Stimulated activated CD4-positive, alpha-beta T cell treated with anti-CD3 and anti-CD28 coated beads, TNF-alpha, amount 100 ng/mL, for 1 hour (primary cell): ENCODE results near the gene MARCHF3.
A peak's percentile ranks its signal among the peaks of the same experiment; 100 is the strongest.
"Not testable (repeated sequence)": the region's sequence is repeated elsewhere in the genome, so short reads cannot be mapped to it uniquely, and the experiment has no call there.

Source experiments
- DNase-seq, 3 donors: peaks; one replicate each; pipeline ENCODE4 v3.0.0-alpha.2; 2020; ENCODE audit warnings: low read depth in 3 of 3, low spot score in 1 of 3

Gene MARCHF3

DNA sequence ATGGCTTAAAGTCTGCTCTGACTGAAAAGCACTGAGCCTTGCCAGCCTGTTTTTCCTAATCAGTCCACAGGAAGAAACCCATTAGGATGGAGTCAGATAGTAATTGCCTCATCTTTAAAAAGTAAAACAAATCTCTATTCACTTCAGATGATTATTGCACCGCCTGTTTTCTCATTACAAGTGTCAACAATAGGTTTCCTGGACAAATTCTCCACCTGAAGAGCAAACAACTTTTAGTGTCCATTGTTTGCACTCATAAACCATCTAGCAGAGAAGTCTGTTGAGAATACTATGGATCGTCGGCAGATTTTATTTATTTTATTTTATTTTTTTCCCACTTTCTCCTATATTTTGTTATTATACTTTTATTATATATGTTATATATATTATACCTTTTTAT, 22.7 kb upstream of the MARCHF3 start:
- no peak for DNase-seq

GRCh38 chr5:127051591-127051990, 21.2 kb upstream of the MARCHF3 start:
- no peak for DNase-seq

DNA sequence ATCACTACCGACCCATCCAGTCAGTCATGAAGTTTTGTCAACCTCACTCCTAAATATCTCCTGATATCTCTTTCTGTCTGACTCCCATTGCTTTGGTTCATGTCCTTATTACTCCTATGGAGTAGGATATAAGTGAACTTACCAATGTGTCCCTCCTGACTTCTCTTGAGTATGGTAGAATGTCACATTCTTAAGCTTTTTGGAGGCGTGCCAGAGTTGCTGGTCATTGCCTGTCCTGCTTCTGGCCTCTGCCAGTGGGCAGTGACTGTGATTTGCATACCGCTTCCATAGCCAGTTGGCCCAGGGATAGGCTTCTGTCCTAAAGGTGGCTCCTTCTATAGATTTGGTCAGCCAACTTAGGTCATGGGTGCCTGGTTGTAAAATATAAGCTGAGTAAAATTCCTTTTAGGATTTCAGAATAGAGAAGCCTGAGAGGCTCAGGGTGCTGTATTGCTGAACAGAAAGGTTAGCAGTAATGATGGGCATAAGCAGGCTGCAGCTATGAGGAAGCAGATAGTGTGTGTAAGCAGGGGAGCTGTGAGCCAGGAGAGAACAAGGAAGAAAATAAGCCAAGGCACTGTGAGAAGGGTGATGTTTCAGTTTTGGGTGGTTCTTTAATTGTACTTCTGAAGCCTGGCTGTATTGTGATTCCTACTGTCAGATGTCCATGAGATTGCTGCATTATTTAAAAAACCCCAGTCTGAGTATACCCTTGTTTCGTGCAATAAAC, 16.1 kb upstream of the MARCHF3 start:
- DNase-seq = no peak

GRCh38 chr5:127042593-127042992, 12.2 kb upstream of the MARCHF3 start:
- no peak for DNase-seq

DNA sequence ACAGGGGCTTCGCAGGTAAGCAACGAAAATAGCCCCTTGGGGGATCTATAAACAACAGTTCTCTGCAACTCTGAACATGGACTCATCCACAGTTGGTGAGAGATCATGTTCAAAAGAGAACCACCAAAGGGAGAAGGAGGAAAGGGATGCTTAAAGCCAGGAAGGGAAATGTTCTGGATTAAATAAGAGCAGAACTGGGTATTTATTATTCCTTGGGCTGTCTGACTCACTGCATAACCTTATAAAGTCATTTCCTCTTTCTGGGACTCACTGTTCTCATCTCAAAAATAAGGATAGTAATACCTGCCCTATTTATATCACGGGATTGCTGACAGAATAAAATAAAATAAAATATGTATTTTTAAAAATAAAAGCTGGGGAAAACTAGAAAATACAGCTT, 11.2 kb upstream of the MARCHF3 start:
- no peak for DNase-seq

- no peak for DNase-seq
These were observed 10.6 kb upstream of the MARCHF3 start for GRCh38 chr5:127040796-127041520.

- no peak for DNase-seq
These were observed 8.2 kb upstream of the MARCHF3 start for GRCh38 chr5:127038550-127038949.

- DNase-seq = no peak
These were observed 1.5 kb upstream of the MARCHF3 start for GRCh38 chr5:127031863-127032232.

- peak in 1 of 3 donors; percentile 12 for DNase-seq
These were observed 947 bp upstream of the MARCHF3 start for GRCh38 chr5:127031147-127031862.

- peak in 1 of 3 donors; percentile 28 for DNase-seq
These were observed 638 bp downstream of the MARCHF3 start for GRCh38 chr5:127029581-127030258.

DNA sequence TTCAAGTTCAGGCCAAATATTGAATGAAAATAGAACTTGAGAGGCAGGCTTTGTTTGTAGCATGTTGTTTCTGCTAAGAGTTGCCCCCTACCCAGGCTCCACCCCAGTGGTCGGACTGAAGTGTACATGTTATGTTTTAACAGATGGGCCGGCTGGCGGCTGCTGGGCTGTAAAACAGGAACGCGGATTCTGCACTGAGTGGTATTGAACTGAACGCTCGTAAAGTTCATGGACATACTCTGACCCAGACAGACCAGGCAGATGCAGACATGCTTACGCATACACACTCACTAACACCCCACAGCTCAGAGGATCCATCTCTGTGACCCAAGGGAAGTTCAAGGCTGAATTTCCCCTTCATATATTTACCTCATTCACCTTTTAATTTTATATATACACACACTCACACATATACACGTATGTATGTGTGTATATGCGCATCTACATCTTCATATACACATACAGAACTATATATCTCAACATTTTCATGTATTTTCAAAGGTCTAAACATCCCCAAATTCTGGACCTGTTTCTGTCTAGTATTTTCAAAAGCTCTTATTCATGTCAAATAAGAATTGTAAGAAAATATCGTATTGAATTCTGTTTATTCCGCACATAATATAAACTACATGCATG, 1.4 kb downstream of the MARCHF3 start:
- DNase-seq = no peak

- DNase-seq = no peak
These were observed 2.8 kb downstream of the MARCHF3 start for GRCh38 chr5:127027539-127027938.

- DNase-seq = no peak
These were observed 4.2 kb downstream of the MARCHF3 start for GRCh38 chr5:127026166-127026565.

- DNase-seq = no peak
These were observed 4.9 kb downstream of the MARCHF3 start for GRCh38 chr5:127025467-127025866.

DNA sequence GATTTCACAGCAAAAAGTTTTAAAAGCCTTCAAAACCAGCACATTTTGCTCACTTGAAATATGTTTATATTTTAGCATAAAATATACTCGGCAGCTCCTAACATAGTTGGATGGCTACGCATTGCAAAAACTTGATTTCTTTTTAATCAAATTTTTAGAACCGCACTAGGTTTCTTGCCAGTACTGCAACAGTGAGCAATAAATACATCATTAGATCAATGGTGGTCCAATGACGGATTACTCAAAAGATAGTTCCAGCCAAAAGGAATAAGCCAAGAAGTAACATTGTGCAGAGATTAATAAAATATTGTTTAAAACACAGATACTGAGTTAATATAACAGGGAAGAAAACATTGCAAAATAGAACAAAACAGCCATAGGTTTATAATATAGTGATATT, 5.5 kb downstream of the MARCHF3 start:
- no peak for DNase-seq

DNA sequence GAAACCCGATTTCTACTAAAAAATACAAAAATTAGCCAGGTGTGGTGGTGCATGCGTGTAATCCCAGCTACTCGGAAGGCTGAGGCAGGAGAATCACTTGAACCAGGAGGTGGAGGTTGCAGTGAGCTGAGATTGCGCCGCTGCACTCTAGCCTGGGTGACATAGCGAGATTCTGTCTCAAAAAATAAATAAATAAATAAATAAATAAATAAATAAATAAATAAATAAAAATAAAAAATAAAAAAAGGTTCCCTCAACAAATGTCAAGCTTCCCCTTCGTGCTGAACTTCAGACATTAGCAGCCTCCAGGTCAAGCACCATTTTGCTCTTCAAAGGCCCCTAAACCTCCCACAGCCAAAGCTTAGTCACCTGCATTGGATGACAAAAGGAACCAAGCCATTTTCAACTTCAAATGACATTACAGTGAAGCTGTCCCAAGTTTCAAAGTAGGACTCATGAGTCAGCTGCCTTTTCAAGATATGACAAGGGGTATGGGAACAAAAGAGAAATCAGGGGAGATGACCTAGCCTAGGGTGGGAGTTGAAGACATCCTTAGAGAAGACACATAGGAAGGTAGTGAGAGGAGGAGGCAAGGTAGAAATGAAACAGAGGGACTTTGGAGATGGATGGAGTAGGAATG, 6.7 kb downstream of the MARCHF3 start:
- not testable (repeated sequence) for DNase-seq

- no peak for DNase-seq
These were observed 7.5 kb downstream of the MARCHF3 start for GRCh38 chr5:127022846-127023245.

- DNase-seq = no peak
These were observed 10.4 kb downstream of the MARCHF3 start for GRCh38 chr5:127019928-127020327.

- DNase-seq = not testable (repeated sequence)
These were observed 13.6 kb downstream of the MARCHF3 start for GRCh38 chr5:127016722-127017121.

DNA sequence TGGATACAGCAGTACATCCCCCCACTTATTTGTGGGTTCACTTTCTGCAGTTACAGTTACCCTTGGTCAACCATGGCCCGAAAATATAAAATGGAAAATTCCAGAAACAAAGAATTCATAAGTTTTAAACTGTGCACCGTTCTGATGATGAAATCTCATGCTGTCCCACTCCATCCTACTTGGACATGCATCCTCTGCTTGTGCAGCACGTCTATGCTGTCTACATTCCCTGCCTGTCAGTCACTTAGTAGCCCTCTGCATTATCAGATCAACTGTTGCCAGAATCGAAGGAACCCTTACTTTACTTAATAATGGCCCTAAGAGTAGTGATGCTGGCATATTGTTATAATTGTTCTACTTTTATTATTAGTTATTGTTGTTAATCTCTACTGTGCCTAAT, 14.6 kb downstream of the MARCHF3 start:
- DNase-seq = no peak

GRCh38 chr5:127014573-127014972, 15.8 kb downstream of the MARCHF3 start:
- DNase-seq = no peak
